Measurements from ENCODE around the gene PDE7B. TPM values are rescaled to one million over a fixed set of nuclear protein-coding genes. Genes with fewer than 3 reads are reported as not detected.

PDE7B gene
- total and polyA plus RNA-seq, 2 donors (not counting 1 experiment from before 2014, with no cell fraction given), result 2.6 to 7.5 TPM

DNA sequence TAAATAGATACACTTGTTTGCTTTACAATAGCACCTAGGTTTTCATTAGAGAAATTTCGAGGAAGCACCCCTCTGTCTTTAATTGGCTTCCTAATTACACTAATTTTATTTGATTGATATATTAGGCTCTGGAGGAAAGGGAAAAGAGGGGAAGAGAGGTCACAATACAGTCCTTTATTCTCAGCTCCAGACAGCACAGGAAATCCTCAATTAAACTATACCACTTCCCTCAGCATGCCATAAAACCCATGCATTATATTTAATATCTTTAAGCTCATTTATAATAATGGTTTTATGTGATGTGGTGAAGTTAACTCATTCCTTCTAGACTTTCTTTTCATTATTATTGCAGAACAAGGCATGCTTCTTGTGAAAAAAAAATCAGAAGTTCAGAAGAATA, 17.7 kb upstream of the PDE7B start:
- H3K27me3 ChIP-seq (replicated peaks in 1 of 4; ENCODE audit: control extremely low read depth in 1 of 4, control insufficient read depth in 3 of 4, insufficient read depth in 4 of 4, low read length in 3 of 4), result peaks cover 0 to 12% (median 4%) of the 10 kb centered on the region in 4 experiments
- Mint-ChIP-seq H3K4me1 (no peaks in the 10 kb centered on the region), H3K4me3 (no peak overlapping the region), H3K27me3 (peaks cover 27% of the 10 kb centered on the region), H3K27ac (no peak overlapping the region), H3K9me3 (ENCODE audit: insufficient read depth) (no peaks in the 10 kb centered on the region)
- no peaks in the 10 kb centered on the region for H3K4me1 ChIP-seq (ENCODE audit: control insufficient read depth in 2 of 2, insufficient read depth in 2 of 2, low read length in 2 of 2)
- CTCF ChIA-PET, result interaction anchor here (0.7 to 0.9 kb wide), 3 partner anchors 49 to 298 kb away, joined by 3 to 4 read pairs (median 3); no protein-coding TSS in a partner anchor
- ATAC-seq (ENCODE audit: low read depth) (no peak), DNase-seq (no peak)
- TF ChIP-seq EZH2 (IDR thresholded peaks at IDR 0.05; ENCODE audit: borderline replicate concordance, insufficient read depth, low read depth, low read length, poor library complexity, severe bottlenecking), result no peak
- TF ChIP-seq, protein P1, sequence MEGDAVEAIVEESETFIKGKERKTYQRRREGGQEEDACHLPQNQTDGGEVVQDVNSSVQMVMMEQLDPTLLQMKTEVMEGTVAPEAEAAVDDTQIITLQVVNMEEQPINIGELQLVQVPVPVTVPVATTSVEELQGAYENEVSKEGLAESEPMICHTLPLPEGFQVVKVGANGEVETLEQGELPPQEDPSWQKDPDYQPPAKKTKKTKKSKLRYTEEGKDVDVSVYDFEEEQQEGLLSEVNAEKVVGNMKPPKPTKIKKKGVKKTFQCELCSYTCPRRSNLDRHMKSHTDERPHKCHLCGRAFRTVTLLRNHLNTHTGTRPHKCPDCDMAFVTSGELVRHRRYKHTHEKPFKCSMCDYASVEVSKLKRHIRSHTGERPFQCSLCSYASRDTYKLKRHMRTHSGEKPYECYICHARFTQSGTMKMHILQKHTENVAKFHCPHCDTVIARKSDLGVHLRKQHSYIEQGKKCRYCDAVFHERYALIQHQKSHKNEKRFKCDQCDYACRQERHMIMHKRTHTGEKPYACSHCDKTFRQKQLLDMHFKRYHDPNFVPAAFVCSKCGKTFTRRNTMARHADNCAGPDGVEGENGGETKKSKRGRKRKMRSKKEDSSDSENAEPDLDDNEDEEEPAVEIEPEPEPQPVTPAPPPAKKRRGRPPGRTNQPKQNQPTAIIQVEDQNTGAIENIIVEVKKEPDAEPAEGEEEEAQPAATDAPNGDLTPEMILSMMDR (IDR thresholded peaks at IDR 0.05), result no peak
- H3K9me3 ChIP-seq (ENCODE audit: control extremely low read depth in 1 of 3, control insufficient read depth in 2 of 3, insufficient read depth in 1 of 3, low read length in 2 of 3), result no peaks in the 10 kb centered on the region
- no CpG with 5 or more reads among the region's 1 CpG for WGBS (ENCODE audit: insufficient coverage)
- H3K9ac ChIP-seq (ENCODE audit: low read length), result no peak overlapping the region
- no peak overlapping the region for H2AFZ ChIP-seq (ENCODE audit: insufficient read depth, low read depth, low read length, poor library complexity, severe bottlenecking)
- H3K36me3 ChIP-seq (replicated peaks in 1 of 2; ENCODE audit: control extremely low read depth in 1 of 2, control insufficient read depth in 1 of 2, extremely low read depth in 1 of 2, insufficient read depth in 2 of 2, low read length in 1 of 2), result no peaks in the 10 kb centered on the region
- no peaks in the 10 kb centered on the region for H4K20me1 ChIP-seq (ENCODE audit: control insufficient read depth, insufficient read depth, low read length, poor library complexity, severe bottlenecking)
- H3K27ac ChIP-seq (ENCODE audit: low read length in 2 of 2), result no peak overlapping the region
- no peak overlapping the region for H3K4me2 ChIP-seq (replicated peaks; ENCODE audit: low read depth, low read length, poor library complexity, severe bottlenecking)
- no peak overlapping the region for H3K4me3 ChIP-seq (ENCODE audit: control extremely low read depth in 1 of 5, extremely low read depth in 1 of 5, insufficient read depth in 1 of 5, low read depth in 2 of 5, low read length in 4 of 5)
- intact Hi-C loops (cut with micrococcal nuclease), result loop anchor here (5.0 kb wide), 1 partner anchor 74 kb away; no protein-coding TSS in a partner anchor
- POLR2A ChIA-PET, result interaction anchor here (0.7 kb wide), 1 partner anchor 48 kb away, joined by 3 read pairs; no protein-coding TSS in a partner anchor
- H3K79me2 ChIP-seq (ENCODE audit: control insufficient read depth, insufficient read depth, low read length), result no peaks in the 10 kb centered on the region

DNA sequence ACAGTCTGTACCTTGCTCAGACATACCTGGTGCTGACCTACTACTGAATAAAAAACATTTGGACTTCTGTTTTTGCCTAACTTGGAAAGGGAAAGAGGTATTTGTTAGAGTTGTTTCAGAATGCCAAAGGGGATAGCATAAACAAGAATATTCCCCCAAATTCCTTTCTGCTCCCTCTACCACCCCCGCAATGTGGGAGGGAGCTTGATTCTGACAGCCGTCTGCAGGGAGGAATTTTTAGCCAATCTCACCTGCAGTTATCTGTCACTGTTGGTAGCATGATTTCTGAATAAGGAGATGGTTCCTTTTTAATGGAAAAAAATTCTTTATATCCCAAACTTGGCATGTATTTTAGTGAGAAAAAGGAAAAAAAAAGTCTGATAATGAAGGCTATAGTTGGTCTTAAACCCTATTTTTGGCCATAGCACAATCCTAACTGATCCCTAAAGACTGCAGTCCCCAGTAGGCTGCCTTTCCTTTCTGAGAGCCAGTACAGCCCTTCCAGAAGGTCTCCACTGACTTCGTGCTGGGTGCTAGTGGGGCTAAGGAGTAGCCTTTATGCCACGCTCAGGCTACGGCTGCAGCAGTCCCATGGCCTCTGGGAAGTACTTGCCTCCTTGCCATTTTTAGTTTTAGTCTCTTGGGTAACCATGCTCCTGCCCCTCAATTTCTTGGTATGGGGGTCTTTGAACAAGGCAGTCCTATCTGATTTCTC, 13.6 kb upstream of the PDE7B start:
- Histone ChIP-seq H3K27me3 (replicated peaks in 1 of 4; ENCODE audit: control extremely low read depth in 1 of 4, control insufficient read depth in 3 of 4, insufficient read depth in 4 of 4, low read length in 3 of 4) (peaks cover 0 to 12% (median 4%) of the 10 kb centered on the region in 4 experiments), H3K9ac (ENCODE audit: low read length) (no peak overlapping the region), H4K20me1 (ENCODE audit: control insufficient read depth, insufficient read depth, low read length, poor library complexity, severe bottlenecking) (no peaks in the 10 kb centered on the region), H2AFZ (ENCODE audit: insufficient read depth, low read depth, low read length, poor library complexity, severe bottlenecking) (no peak overlapping the region), H3K4me1 (ENCODE audit: control insufficient read depth in 2 of 2, insufficient read depth in 2 of 2, low read length in 2 of 2) (no peaks in the 10 kb centered on the region), H3K4me2 (replicated peaks; ENCODE audit: low read depth, low read length, poor library complexity, severe bottlenecking) (no peak overlapping the region), H3K36me3 (replicated peaks in 1 of 2; ENCODE audit: control extremely low read depth in 1 of 2, control insufficient read depth in 1 of 2, extremely low read depth in 1 of 2, insufficient read depth in 2 of 2, low read length in 1 of 2) (no peaks in the 10 kb centered on the region), H3K27ac (ENCODE audit: low read length in 2 of 2) (no peak overlapping the region), H3K79me2 (ENCODE audit: control insufficient read depth, insufficient read depth, low read length) (no peaks in the 10 kb centered on the region), H3K4me3 (ENCODE audit: control extremely low read depth in 1 of 5, extremely low read depth in 1 of 5, insufficient read depth in 1 of 5, low read depth in 2 of 5, low read length in 4 of 5) (no peak overlapping the region), H3K9me3 (ENCODE audit: control extremely low read depth in 1 of 3, control insufficient read depth in 2 of 3, insufficient read depth in 1 of 3, low read length in 2 of 3) (no peaks in the 10 kb centered on the region)
- Mint-ChIP-seq H3K4me1 (no peaks in the 10 kb centered on the region), H3K27ac (no peak overlapping the region), H3K4me3 (no peak overlapping the region), H3K9me3 (ENCODE audit: insufficient read depth) (no peaks in the 10 kb centered on the region), H3K27me3 (peaks cover 33% of the 10 kb centered on the region)
- intact Hi-C loops (cut with micrococcal nuclease), result no loop called here
- POLR2A ChIA-PET, result no interaction called here
- CTCF ChIA-PET, result no interaction called here
- no peak for ATAC-seq (ENCODE audit: low read depth)
- no peak for TF ChIP-seq EZH2 (IDR thresholded peaks at IDR 0.05; ENCODE audit: borderline replicate concordance, insufficient read depth, low read depth, low read length, poor library complexity, severe bottlenecking)
- TF ChIP-seq, protein P1 (IDR thresholded peaks at IDR 0.05), result no peak
- WGBS (ENCODE audit: insufficient coverage), result 100% methylated on average over 2 of the region's 5 CpGs
- no peak for DNase-seq
